GM18907 (cell line): Measurements from ENCODE around the gene SKOR1.

Source experiments
- ATAC-seq: cut with Tn5 transposase; IDR thresholded peaks from one replicate; pipeline ENCODE4 v1.9.1; 2021; ENCODE audit warnings: mild to moderate bottlenecking, moderate library complexity; ENCODE audit not compliant: unreplicated experiment

The SKOR1 gene

GRCh38 chr15:67824976-67825880 is at the start of gene SKOR1:
Gene SKOR1, plus strand, starts transcription at chr15:67825509. Its CDS starts 94 bp downstream, at chr15:67825603.
- ATAC-seq, result no peak

- no peak for ATAC-seq
Observed at GRCh38 chr15:67775998-67776397, 49.3 kb upstream of the SKOR1 start.

- no peak for ATAC-seq
Observed at GRCh38 chr15:67776600-67776999, 48.7 kb upstream of the SKOR1 start.

- no peak for ATAC-seq
Observed at GRCh38 chr15:67777071-67777470, 48.2 kb upstream of the SKOR1 start.

- ATAC-seq, result no peak
Observed at GRCh38 chr15:67777773-67778172, 47.5 kb upstream of the SKOR1 start.

- no peak for ATAC-seq
Observed at GRCh38 chr15:67778968-67779548, 46.3 kb upstream of the SKOR1 start.

GRCh38 chr15:67779549-67780111 is 45.7 kb upstream of the SKOR1 start:
- no peak for ATAC-seq

- ATAC-seq, result no peak
Observed at GRCh38 chr15:67781061-67781460, 44.2 kb upstream of the SKOR1 start.

GRCh38 chr15:67781907-67782690 is 43.2 kb upstream of the SKOR1 start:
- no peak for ATAC-seq

- ATAC-seq, result no peak
Observed at GRCh38 chr15:67782691-67782991, 42.7 kb upstream of the SKOR1 start.

GRCh38 chr15:67783303-67783702 is 42.0 kb upstream of the SKOR1 start:
- ATAC-seq, result peak; percentile 74

GRCh38 chr15:67784090-67784781 is 41.1 kb upstream of the SKOR1 start:
- peak; percentile 82 for ATAC-seq

GRCh38 chr15:67784856-67785430 is 40.4 kb upstream of the SKOR1 start:
- no peak for ATAC-seq

GRCh38 chr15:67785431-67785830 is 39.9 kb upstream of the SKOR1 start:
- ATAC-seq, result no peak

- no peak for ATAC-seq
Observed at GRCh38 chr15:67786646-67787045, 38.7 kb upstream of the SKOR1 start.

- no peak for ATAC-seq
Observed at GRCh38 chr15:67788986-67789385, 36.3 kb upstream of the SKOR1 start.

GRCh38 chr15:67790610-67791319 is 34.5 kb upstream of the SKOR1 start:
- no peak for ATAC-seq

- ATAC-seq, result no peak
Observed at GRCh38 chr15:67792250-67792942, 32.9 kb upstream of the SKOR1 start.
